HEK293T (cell line): ENCODE results near the gene WDR37.

ENCODE experiments used
- BHLHE40 ChIP-seq: fragments of 450-650 bp; IDR thresholded peaks from 2 replicates; pipeline ENCODE4 v1.6.1; 2016; ENCODE audit warnings: mild to moderate bottlenecking, moderate library complexity, borderline replicate concordance
- CTBP1 ChIP-seq: fragments of 450-650 bp; IDR thresholded peaks from 2 replicates; pipeline ENCODE4 v1.6.1; 2016; ENCODE audit warnings: borderline replicate concordance
- ELF4 ChIP-seq: fragments of 450-650 bp; IDR thresholded peaks from 2 replicates; pipeline ENCODE4 v1.6.1; 2017; ENCODE audit warnings: antibody characterized with exemption
- FOXA1 ChIP-seq: fragments of 450-650 bp; IDR thresholded peaks from 2 replicates; pipeline ENCODE4 v1.6.1; 2016; ENCODE audit warnings: mild to moderate bottlenecking
- FOXK2 ChIP-seq: fragments of 450-650 bp; IDR thresholded peaks from 2 replicates; pipeline ENCODE4 v1.6.1; 2016; ENCODE audit warnings: mild to moderate bottlenecking
- FOXM1 ChIP-seq: fragments of 450-650 bp; IDR thresholded peaks from 2 replicates; pipeline ENCODE4 v1.6.1; 2017; ENCODE audit warnings: mild to moderate bottlenecking, borderline replicate concordance
- NFRKB ChIP-seq: fragments of 450-650 bp; IDR thresholded peaks from 2 replicates; pipeline ENCODE4 v1.6.1; 2016; ENCODE audit warnings: mild to moderate bottlenecking, moderate library complexity
- SP1 ChIP-seq: fragments of 450-650 bp; IDR thresholded peaks from 2 replicates; pipeline ENCODE4 v1.6.1; 2017
- TARDBP ChIP-seq: fragments of 450-650 bp; IDR thresholded peaks from 2 replicates; pipeline ENCODE4 v1.6.1; 2016
- ZNF384 ChIP-seq: fragments of 450-650 bp; IDR thresholded peaks from 2 replicates; pipeline ENCODE4 v1.6.1; 2016

DNA sequence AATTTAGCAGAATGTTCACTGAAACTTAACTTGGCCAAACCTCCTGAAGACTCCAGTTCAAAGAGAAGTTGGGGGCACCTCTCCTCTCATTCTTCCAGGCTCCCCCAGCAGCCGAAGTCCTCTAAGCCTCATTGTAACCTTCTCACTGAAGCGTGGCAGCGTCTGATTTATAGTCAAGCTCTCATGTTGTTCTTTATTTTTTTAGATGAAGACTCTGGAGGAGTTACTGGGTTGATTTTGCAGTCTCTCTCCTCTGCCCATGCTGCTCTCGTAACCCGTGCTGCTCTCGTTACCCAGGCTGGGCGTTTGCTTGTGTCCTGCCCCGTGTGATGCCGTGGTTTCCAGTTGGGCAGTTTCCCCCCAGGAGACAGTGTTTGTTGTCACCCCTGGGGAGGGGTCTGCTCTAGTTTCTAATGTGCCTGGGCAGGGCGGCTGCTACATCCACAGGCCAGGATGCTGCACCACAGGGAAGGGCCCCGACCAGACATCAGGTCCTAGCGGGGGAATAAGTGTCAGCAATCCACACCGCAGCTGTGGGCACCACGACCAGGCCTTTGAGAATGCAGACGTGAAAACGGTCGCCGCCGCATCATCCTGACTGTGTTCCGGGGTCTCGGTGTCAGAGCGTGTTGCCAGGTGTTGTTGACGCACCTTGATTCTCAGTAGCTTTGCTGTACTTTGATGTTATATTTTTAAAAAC is 65.2 kb downstream of the WDR37 start:
- TF ChIP-seq NFRKB: no peak
- TF ChIP-seq FOXK2: no peak
- TF ChIP-seq FOXM1: no peak
- no peak for TF ChIP-seq BHLHE40
- TF ChIP-seq SP1: no peak
- TF ChIP-seq ELF4: no peak
- no peak for TF ChIP-seq FOXA1
- no peak for TF ChIP-seq TARDBP
- TF ChIP-seq CTBP1: no peak
- TF ChIP-seq ZNF384: no peak
